Mucosa of descending colon (tissue), 3 donors: ENCODE data around the gene FKBP6. TPM values are rescaled to one million over a fixed set of nuclear protein-coding genes. Genes with fewer than 3 reads are reported as not detected.
"Not testable (repeated sequence)": the region's sequence is repeated elsewhere in the genome, so short reads cannot be mapped to it uniquely, and the experiment has no call there.

Experiments used
- ATAC-seq: fragments of 200-7000 bp; cut with Tn5 transposase; one replicate; pipeline ENCODE4 v1.9.1; 2020; ENCODE audit warnings: mild to moderate bottlenecking, moderate library complexity
- DNase-seq, 3 donors: peaks; one replicate each; pipeline ENCODE4 v3.0.0-alpha.2; 2020
- H3K36me3 ChIP-seq: fragments of 200-600 bp; one replicate; pipeline ENCODE4 v1.8.0; 2021; ENCODE audit warnings: low read depth, mild to moderate bottlenecking
- H3K4me1 ChIP-seq: fragments of 200-600 bp; one replicate; pipeline ENCODE4 v1.8.0; 2021; ENCODE audit warnings: low read depth, mild to moderate bottlenecking
- H3K4me3 ChIP-seq: fragments of 200-600 bp; one replicate; pipeline ENCODE4 v1.8.0; 2021; ENCODE audit warnings: mild to moderate bottlenecking
- H3K9me3 ChIP-seq: fragments of 200-600 bp; one replicate; pipeline ENCODE4 v1.8.0; 2021; ENCODE audit warnings: mild to moderate bottlenecking
- intact Hi-C, 2 donors: fragments of 100-400 bp; cut with DNase I in 1 of 2; cut with micrococcal nuclease in 1 of 2; formaldehyde crosslinking; loops; one replicate each; pipeline versions ENCODE4 v1.11.0 to v1.11.1; 2022; cut with DNase I, micrococcal nuclease
- long read RNA-seq, 2 donors: library from polyadenylated mRNA; unstranded; transcript quantifications; one replicate each; pipeline ENCODE4 v2.0.0, GENCODE V29; 2019 to 2021
- total RNA-seq, 3 donors: library from RNA; stranded (reverse); fragmentation: NEBNext Ultra II Directional in 2 of 3; extraction: Animal tissue kit (Norgen Biotek cat#: 25700) in 2 of 3; gene quantifications; one replicate each; pipeline versions ENCODE4 v1.2.1 to v1.2.4, GENCODE V29; 2021 to 2023
- TF ChIP-seq, protein P1 (sequence below): fragments of 200-600 bp; IDR thresholded peaks from one replicate; pipeline ENCODE4 v1.8.0; 2022; ENCODE audit warnings: antibody characterized with exemption, mild to moderate bottlenecking
- donor health status: DM: no; HTN: no; CAD: no; lungs with moderate emphysema.
- donor health status: DM: no; HTN: no; CAD: no.
- donor health status: DM: no; HTN: yes; CAD: no.

The FKBP6 gene, protein sequence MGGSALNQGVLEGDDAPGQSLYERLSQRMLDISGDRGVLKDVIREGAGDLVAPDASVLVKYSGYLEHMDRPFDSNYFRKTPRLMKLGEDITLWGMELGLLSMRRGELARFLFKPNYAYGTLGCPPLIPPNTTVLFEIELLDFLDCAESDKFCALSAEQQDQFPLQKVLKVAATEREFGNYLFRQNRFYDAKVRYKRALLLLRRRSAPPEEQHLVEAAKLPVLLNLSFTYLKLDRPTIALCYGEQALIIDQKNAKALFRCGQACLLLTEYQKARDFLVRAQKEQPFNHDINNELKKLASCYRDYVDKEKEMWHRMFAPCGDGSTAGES
- total RNA-seq = not detected
- long read RNA-seq, donor 1 = 0 reads
- long read RNA-seq, donor 2 = 0 reads

DNA sequence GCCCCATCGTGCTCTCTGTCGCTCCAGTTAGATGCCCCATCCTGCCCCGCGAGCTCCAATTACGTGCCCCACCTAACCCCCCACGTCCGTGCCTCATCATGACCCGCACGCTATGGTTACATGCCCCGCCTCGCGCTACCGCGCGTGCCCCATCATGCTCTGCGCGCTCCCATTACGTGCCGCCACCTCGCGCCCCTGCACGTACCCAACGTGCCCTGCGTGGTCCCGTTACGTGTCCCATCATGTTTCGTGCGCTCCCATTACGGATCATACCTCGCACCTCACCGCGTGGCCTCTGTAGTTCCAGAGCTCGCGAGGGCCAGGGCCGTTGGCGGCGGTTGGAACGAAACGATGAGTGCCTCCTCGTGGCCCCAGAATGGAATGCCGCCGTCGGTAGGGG is at the start of gene FKBP6, which contains the start of gene TRIM50:
Gene FKBP6, plus strand, starts transcription at position 240 of the 400 bp plus-strand sequence. CDS start 268 bp downstream, outside the sequence.
Gene TRIM50, minus strand, starts transcription at position 161 of the 400 bp plus-strand sequence. CDS start 3,295 bp downstream, outside the sequence.
- DNase-seq, ATAC-seq, H3K4me1 ChIP-seq, intact Hi-C loops, H3K4me3 ChIP-seq, H3K36me3 ChIP-seq, H3K9me3 ChIP-seq: not testable (repeated sequence)

DNA sequence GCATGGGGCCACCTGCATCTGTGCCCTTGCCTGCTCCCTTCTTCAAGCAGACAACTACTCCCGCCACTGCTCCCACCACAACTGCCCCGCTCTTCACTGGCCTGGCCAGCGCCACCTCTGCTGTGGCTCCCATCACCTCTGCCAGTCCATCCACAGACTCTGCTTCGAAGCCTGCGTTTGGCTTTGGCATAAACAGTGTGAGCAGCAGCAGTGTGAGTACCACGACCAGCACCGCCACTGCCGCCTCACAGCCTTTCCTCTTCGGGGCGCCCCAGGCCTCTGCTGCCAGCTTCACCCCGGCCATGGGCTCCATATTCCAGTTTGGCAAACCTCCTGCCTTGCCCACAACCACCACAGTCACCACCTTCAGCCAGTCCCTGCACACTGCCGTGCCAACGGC is 30.7 kb upstream of the FKBP6 start:
- H3K4me1 ChIP-seq, DNase-seq, H3K4me3 ChIP-seq, H3K36me3 ChIP-seq, ATAC-seq, intact Hi-C loops, H3K9me3 ChIP-seq: not testable (repeated sequence)

DNA sequence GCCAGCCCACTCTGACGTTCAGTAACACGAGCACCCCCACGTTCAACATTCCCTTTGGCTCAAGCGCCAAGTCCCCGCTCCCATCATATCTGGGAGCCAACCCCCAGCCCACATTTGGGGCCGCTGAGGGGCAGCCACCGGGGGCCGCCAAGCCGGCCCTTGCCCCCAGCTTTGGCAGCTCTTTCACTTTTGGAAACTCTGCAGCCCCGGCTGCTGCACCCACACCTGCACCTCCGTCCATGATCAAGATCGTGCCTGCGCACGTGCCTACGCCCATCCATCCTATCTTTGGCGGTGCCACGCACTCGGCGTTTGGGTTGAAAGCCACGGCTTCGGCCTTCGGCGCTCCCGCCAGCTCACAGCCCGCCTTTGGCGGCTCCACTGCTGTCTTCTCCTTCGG is 30.3 kb upstream of the FKBP6 start:
- DNase-seq, H3K4me3 ChIP-seq, intact Hi-C loops, H3K9me3 ChIP-seq, H3K4me1 ChIP-seq, ATAC-seq, H3K36me3 ChIP-seq: not testable (repeated sequence)

DNA sequence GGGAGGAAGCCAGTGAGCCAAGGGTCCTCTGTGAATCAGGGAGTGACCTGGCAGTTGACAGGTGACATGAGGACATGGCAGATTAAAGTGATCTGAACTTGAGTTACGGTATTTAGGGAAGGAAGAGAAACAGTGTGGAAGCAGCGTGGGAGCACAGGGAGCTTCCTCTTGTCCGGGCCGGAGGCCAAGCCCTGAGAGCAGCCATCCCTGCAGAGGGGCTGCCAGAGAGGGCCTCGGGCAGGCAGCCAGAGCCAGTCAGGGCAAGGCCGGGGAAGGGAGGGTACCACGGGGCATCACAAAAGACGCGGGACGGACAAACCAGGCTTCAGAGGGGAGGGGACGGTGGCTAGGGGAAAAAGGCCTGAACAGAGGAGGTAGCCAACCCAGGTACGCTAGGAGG is 28.1 kb upstream of the FKBP6 start:
- H3K4me1 ChIP-seq, DNase-seq, H3K4me3 ChIP-seq, ATAC-seq, H3K36me3 ChIP-seq, intact Hi-C loops, H3K9me3 ChIP-seq: not testable (repeated sequence)

DNA sequence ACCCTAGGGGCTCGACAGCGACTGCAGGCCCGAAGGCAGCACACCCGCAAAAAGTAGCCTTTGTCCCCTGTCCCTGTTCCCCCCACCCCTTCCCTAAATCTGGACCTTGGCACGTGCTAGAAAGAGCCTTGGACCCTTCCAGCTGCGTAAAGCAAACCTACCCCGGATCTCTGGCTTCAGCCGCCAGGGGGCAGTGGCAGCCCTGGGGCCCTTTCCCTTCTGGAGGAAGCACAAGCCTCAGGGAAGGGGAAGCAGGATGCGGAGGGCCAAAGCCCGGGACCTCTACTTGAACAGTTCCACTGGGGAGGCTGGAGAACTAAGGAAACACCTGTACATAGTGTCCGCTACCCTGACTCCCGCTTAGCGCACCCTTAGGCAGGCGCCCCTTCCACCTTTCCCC is 26.9 kb upstream of the FKBP6 start:
- H3K4me3 ChIP-seq, intact Hi-C loops, H3K4me1 ChIP-seq, H3K9me3 ChIP-seq, H3K36me3 ChIP-seq, DNase-seq: not testable (repeated sequence)
- peak; percentile 74 for ATAC-seq

DNA sequence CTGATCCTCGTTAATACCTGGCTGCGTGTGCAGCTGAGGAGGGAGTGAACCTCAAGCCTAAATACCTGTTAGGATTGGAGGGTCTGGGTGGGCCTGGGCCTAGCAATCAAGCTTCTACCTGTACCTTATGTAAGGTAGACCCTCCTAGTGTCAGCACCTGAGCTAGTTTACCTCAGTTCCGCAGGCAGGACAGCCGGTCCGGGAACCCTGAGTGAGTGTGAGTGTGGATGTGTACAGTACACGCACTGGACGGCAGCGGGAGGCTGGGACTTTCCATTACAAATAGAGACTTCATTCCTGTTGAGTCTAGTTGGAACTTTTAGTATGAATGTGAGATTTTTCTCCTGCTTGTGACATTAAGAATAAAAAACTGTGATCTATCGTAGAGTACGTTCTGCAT is 25.1 kb upstream of the FKBP6 start:
- intact Hi-C loops, DNase-seq, H3K9me3 ChIP-seq, H3K4me3 ChIP-seq, H3K36me3 ChIP-seq, ATAC-seq, H3K4me1 ChIP-seq: not testable (repeated sequence)

DNA sequence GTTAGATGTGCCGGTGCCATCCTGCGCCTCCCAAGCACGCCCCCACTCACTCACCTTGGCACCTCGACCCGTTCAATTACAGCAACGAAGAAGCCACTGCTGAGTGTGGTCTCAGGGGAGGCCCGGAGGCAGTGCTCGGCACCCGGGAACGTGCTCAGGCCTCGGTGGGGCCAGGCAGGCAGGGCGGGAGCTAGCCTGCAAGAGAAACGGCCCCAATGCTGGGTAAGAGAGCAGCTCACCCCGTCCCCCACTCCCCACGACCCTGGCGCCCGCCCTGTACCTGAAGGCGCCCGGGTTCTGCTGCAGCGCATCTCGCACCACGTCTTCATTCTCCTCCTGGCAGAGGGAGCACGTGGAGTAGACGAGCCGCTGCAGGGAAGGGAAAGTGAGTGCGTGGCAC is 24.4 kb upstream of the FKBP6 start:
- intact Hi-C loops = no loop called here
- no peak for ATAC-seq

DNA sequence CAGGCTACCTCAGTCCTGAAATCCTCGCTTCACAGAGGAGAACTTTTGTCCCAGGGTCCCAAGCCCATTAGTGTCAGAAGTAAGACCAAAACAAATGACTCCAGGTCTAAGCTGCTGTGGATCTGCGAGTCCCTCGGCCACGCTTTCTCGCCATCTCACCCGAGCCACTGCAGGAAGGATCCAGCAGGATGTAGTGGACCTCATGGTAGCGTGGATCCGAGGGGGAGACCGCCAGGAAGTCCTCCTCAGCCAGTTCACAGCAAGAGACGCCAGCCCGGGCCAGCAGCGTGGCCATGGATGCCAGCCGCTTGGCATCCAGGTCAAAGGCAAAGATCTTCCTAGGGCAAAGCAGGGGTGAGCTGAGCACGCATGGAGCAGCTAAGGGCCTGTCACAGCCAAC is 23.9 kb upstream of the FKBP6 start:
- TF ChIP-seq, protein P1, sequence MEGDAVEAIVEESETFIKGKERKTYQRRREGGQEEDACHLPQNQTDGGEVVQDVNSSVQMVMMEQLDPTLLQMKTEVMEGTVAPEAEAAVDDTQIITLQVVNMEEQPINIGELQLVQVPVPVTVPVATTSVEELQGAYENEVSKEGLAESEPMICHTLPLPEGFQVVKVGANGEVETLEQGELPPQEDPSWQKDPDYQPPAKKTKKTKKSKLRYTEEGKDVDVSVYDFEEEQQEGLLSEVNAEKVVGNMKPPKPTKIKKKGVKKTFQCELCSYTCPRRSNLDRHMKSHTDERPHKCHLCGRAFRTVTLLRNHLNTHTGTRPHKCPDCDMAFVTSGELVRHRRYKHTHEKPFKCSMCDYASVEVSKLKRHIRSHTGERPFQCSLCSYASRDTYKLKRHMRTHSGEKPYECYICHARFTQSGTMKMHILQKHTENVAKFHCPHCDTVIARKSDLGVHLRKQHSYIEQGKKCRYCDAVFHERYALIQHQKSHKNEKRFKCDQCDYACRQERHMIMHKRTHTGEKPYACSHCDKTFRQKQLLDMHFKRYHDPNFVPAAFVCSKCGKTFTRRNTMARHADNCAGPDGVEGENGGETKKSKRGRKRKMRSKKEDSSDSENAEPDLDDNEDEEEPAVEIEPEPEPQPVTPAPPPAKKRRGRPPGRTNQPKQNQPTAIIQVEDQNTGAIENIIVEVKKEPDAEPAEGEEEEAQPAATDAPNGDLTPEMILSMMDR = no peak
- H3K9me3 ChIP-seq = no peaks in the 10 kb centered on the region
- ATAC-seq = no peak
- no peak overlapping the region for H3K4me3 ChIP-seq
- H3K4me1 ChIP-seq = peaks cover 9% of the 10 kb centered on the region
- intact Hi-C loops = no loop called here
- DNase-seq = no peak
- H3K36me3 ChIP-seq = peaks cover 4% of the 10 kb centered on the region

More for the DNA sequence above, 24.4 kb upstream of the FKBP6 start:
- Histone ChIP-seq H3K4me1 (peaks cover 9% of the 10 kb centered on the region), H3K36me3 (peaks cover 4% of the 10 kb centered on the region), H3K9me3 (no peaks in the 10 kb centered on the region), H3K4me3 (no peak overlapping the region)
- DNase-seq = no peak
- TF ChIP-seq, protein P1 = no peak

DNA sequence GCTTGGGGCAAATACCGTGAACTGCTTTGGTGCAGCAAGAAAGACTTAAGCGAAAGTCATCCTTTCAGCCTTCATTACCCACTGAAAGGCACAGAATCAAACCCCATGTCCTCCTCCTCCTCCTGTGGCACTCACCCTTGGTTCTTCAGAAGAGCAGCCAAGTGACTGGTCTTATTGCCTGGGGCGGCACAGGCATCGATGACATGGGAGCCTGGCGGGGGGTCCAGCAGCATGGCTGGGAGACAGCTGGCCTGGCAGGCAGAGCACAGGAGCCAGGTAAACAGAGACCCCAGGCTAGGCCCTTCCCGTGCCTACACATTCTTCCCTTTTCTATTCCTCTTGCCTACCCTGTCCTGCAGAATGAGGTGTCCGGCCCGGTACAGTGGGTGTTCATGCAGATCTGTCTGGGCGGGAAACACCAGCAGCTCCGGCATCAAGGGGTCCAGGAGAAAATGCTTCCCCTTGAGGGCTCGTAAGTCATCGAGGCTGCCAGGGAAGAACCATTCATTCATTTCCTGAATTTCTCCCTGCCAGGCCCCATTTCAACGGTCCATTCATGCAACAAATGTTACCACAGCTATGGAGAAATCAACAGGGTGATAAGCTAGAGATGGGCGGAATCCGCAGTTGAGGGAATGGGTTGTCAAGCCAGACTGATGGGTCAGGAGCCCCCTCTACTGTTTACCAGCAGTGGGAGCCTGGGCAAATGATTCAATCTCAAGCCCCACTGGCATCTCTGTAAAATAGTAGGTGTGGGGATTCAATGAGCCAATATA is 23.2 kb upstream of the FKBP6 start:
- DNase-seq, intact Hi-C loops, H3K4me3 ChIP-seq, ATAC-seq, H3K4me1 ChIP-seq, H3K36me3 ChIP-seq, H3K9me3 ChIP-seq: not testable (repeated sequence)
